ENCODE data around the gene IFNL2. TPM values are rescaled to one million over a fixed set of nuclear protein-coding genes. Genes with fewer than 3 reads are reported as not detected.
A peak's percentile ranks its signal among the peaks of the same experiment; 100 is the strongest.

IFNL2 gene
- total and polyA plus RNA-seq, 4 donors, result not detected

- H3K36me3 ChIP-seq (ENCODE audit: control insufficient read depth, insufficient read depth, low read length), result peaks cover 68% of the 10 kb centered on the region
- H3K4me3 ChIP-seq (ENCODE audit: low read depth, low read length), result no peak overlapping the region
- no peaks in the 10 kb centered on the region for H3K9me3 ChIP-seq (ENCODE audit: control insufficient read depth, insufficient read depth, low read length)
- WGBS (ENCODE audit: insufficient coverage), result 49% methylated on average over 11 of the region's 11 CpGs
- no peak overlapping the region for H3K27ac ChIP-seq (ENCODE audit: low read depth, low read length)
- peaks cover 31% of the 10 kb centered on the region for H3K4me1 ChIP-seq (ENCODE audit: control insufficient read depth, insufficient read depth, low read length)
- peak in 4 of 6 donors; percentile 43 to 87 (median 71) for DNase-seq (ENCODE audit: low read depth in 4 of 6, low spot score in 6 of 6)
- peaks cover 23% of the 10 kb centered on the region for H3K27me3 ChIP-seq (ENCODE audit: control insufficient read depth, insufficient read depth, low read length)
These were observed 42.5 kb downstream of the IFNL2 start for GRCh38 chr19:39310558-39311311.

GRCh38 chr19:39314016-39314728 is 46.0 kb downstream of the IFNL2 start:
- Histone ChIP-seq H3K36me3 (ENCODE audit: control insufficient read depth, insufficient read depth, low read length) (peaks cover 60% of the 10 kb centered on the region), H3K27ac (ENCODE audit: low read depth, low read length) (no peak overlapping the region), H3K4me1 (ENCODE audit: control insufficient read depth, insufficient read depth, low read length) (peaks cover 15% of the 10 kb centered on the region), H3K9me3 (ENCODE audit: control insufficient read depth, insufficient read depth, low read length) (no peaks in the 10 kb centered on the region), H3K27me3 (ENCODE audit: control insufficient read depth, insufficient read depth, low read length) (no peaks in the 10 kb centered on the region), H3K4me3 (ENCODE audit: low read depth, low read length) (no peak overlapping the region)
- DNase-seq (ENCODE audit: low read depth in 4 of 6, low spot score in 6 of 6), result no peak
- 97% methylated on average over 64 of the region's 64 CpGs for WGBS (ENCODE audit: insufficient coverage)

GRCh38 chr19:39315933-39316332 is 47.7 kb downstream of the IFNL2 start:
- Histone ChIP-seq H3K9me3 (ENCODE audit: control insufficient read depth, insufficient read depth, low read length) (no peaks in the 10 kb centered on the region), H3K4me3 (ENCODE audit: low read depth, low read length) (no peak overlapping the region), H3K36me3 (ENCODE audit: control insufficient read depth, insufficient read depth, low read length) (peaks cover 55% of the 10 kb centered on the region), H3K27ac (ENCODE audit: low read depth, low read length) (no peak overlapping the region), H3K4me1 (ENCODE audit: control insufficient read depth, insufficient read depth, low read length) (peaks cover 17% of the 10 kb centered on the region), H3K27me3 (ENCODE audit: control insufficient read depth, insufficient read depth, low read length) (no peaks in the 10 kb centered on the region)
- no peak for DNase-seq (ENCODE audit: low read depth in 4 of 6, low spot score in 6 of 6)
- WGBS (ENCODE audit: insufficient coverage), result no CpG with 5 or more reads among the region's 1 CpG

- Histone ChIP-seq H3K4me1 (ENCODE audit: control insufficient read depth, insufficient read depth, low read length) (peaks cover 14% of the 10 kb centered on the region), H3K9me3 (ENCODE audit: control insufficient read depth, insufficient read depth, low read length) (no peaks in the 10 kb centered on the region), H3K27me3 (ENCODE audit: control insufficient read depth, insufficient read depth, low read length) (no peaks in the 10 kb centered on the region), H3K27ac (ENCODE audit: low read depth, low read length) (no peak overlapping the region), H3K36me3 (ENCODE audit: control insufficient read depth, insufficient read depth, low read length) (peaks cover 52% of the 10 kb centered on the region), H3K4me3 (ENCODE audit: low read depth, low read length) (no peak overlapping the region)
- DNase-seq (ENCODE audit: low read depth in 4 of 6, low spot score in 6 of 6), result no peak
- no CpG with 5 or more reads among the region's 12 CpGs for WGBS (ENCODE audit: insufficient coverage)
These were observed 48.6 kb downstream of the IFNL2 start for GRCh38 chr19:39316627-39317321.

GRCh38 chr19:39317476-39317875 is 49.3 kb downstream of the IFNL2 start:
- no peak for DNase-seq (ENCODE audit: low read depth in 4 of 6, low spot score in 6 of 6)
- 90% methylated on average over 2 of the region's 4 CpGs for WGBS (ENCODE audit: insufficient coverage)
- H3K4me3 ChIP-seq (ENCODE audit: low read depth, low read length), result no peak overlapping the region
- H3K27me3 ChIP-seq (ENCODE audit: control insufficient read depth, insufficient read depth, low read length), result no peaks in the 10 kb centered on the region
- H3K4me1 ChIP-seq (ENCODE audit: control insufficient read depth, insufficient read depth, low read length), result peaks cover 14% of the 10 kb centered on the region
- peaks cover 44% of the 10 kb centered on the region for H3K36me3 ChIP-seq (ENCODE audit: control insufficient read depth, insufficient read depth, low read length)
- no peak overlapping the region for H3K27ac ChIP-seq (ENCODE audit: low read depth, low read length)
- no peaks in the 10 kb centered on the region for H3K9me3 ChIP-seq (ENCODE audit: control insufficient read depth, insufficient read depth, low read length)

- 90% methylated on average over 5 of the region's 5 CpGs for WGBS (ENCODE audit: insufficient coverage)
- DNase-seq (ENCODE audit: low read depth in 4 of 6, low spot score in 6 of 6), result no peak
- peaks cover 14% of the 10 kb centered on the region for H3K4me1 ChIP-seq (ENCODE audit: control insufficient read depth, insufficient read depth, low read length)
- no peak overlapping the region for H3K4me3 ChIP-seq (ENCODE audit: low read depth, low read length)
- H3K27me3 ChIP-seq (ENCODE audit: control insufficient read depth, insufficient read depth, low read length), result no peaks in the 10 kb centered on the region
- H3K36me3 ChIP-seq (ENCODE audit: control insufficient read depth, insufficient read depth, low read length), result peaks cover 39% of the 10 kb centered on the region
- H3K9me3 ChIP-seq (ENCODE audit: control insufficient read depth, insufficient read depth, low read length), result no peaks in the 10 kb centered on the region
- no peak overlapping the region for H3K27ac ChIP-seq (ENCODE audit: low read depth, low read length)
These were observed 49.9 kb downstream of the IFNL2 start for GRCh38 chr19:39318071-39318470.

GRCh38 chr19:39318690-39319089 is 50.5 kb downstream of the IFNL2 start:
- Histone ChIP-seq H3K36me3 (ENCODE audit: control insufficient read depth, insufficient read depth, low read length) (peaks cover 32% of the 10 kb centered on the region), H3K27ac (ENCODE audit: low read depth, low read length) (no peak overlapping the region), H3K4me1 (ENCODE audit: control insufficient read depth, insufficient read depth, low read length) (peaks cover 14% of the 10 kb centered on the region), H3K9me3 (ENCODE audit: control insufficient read depth, insufficient read depth, low read length) (no peaks in the 10 kb centered on the region), H3K27me3 (ENCODE audit: control insufficient read depth, insufficient read depth, low read length) (no peaks in the 10 kb centered on the region), H3K4me3 (ENCODE audit: low read depth, low read length) (no peak overlapping the region)
- 87% methylated on average over 4 of the region's 4 CpGs for WGBS (ENCODE audit: insufficient coverage)
- DNase-seq (ENCODE audit: low read depth in 4 of 6, low spot score in 6 of 6), result no peak

- DNase-seq (ENCODE audit: low read depth in 4 of 6, low spot score in 6 of 6), result no peak
- Histone ChIP-seq H3K27ac (ENCODE audit: low read depth, low read length) (no peak overlapping the region), H3K4me3 (ENCODE audit: low read depth, low read length) (peak overlapping the region; percentile 53), H3K4me1 (ENCODE audit: control insufficient read depth, insufficient read depth, low read length) (peaks cover 14% of the 10 kb centered on the region), H3K9me3 (ENCODE audit: control insufficient read depth, insufficient read depth, low read length) (no peaks in the 10 kb centered on the region), H3K36me3 (ENCODE audit: control insufficient read depth, insufficient read depth, low read length) (peaks cover 26% of the 10 kb centered on the region), H3K27me3 (ENCODE audit: control insufficient read depth, insufficient read depth, low read length) (no peaks in the 10 kb centered on the region)
- 81% methylated on average over 4 of the region's 5 CpGs for WGBS (ENCODE audit: insufficient coverage)
These were observed 51.1 kb downstream of the IFNL2 start for GRCh38 chr19:39319098-39319891.
